GM23248 (cell line): ENCODE measurements around the gene RNF111.

ENCODE experiments used
- EZH2 ChIP-seq: fragments of 200-600 bp; sonication (generic); IDR thresholded peaks from 2 replicates; pipeline ENCODE4 v1.6.1; 2018; ENCODE audit warnings: antibody characterized with exemption, mild to moderate bottlenecking; ENCODE audit not compliant: insufficient read depth, poor library complexity, severe bottlenecking
- EZH2phosphoT487 ChIP-seq: fragments of 200-600 bp; sonication (generic); IDR thresholded peaks from 2 replicates; pipeline ENCODE4 v1.6.1; 2018; ENCODE audit warnings: antibody characterized with exemption, moderate library complexity, mild to moderate bottlenecking, low read depth; ENCODE audit not compliant: insufficient read depth

GRCh38 chr15:58952751-58953150 lies 34.7 kb upstream of the RNF111 start:
- TF ChIP-seq EZH2 (no peak), EZH2phosphoT487 (no peak)
